HEK293 (cell line): ENCODE results near the gene CSF3R.

ENCODE experiments used
- CTCF ChIA-PET: fragments of 350-600 bp; formaldehyde crosslinking; extraction: SDS; loops from one replicate; lab custom pipeline; 2021; ENCODE audit warnings: antibody characterized with exemption; lab: Yijun Ruan, JAX
- POLR2A ChIA-PET: fragments of 300-600 bp; formaldehyde crosslinking; extraction: SDS; loops from one replicate; lab custom pipeline; 2020; ENCODE audit warnings: antibody characterized with exemption, inconsistent platforms; lab: Yijun Ruan, JAX
- H3K27ac ChIP-seq: fragments of 200-500 bp; sonication (Bioruptor generic); 2 replicates; pipeline ENCODE4 v1.5.1; 2014; ENCODE audit warnings: low read depth, low read length, control low read depth, inconsistent platforms; ENCODE audit errors: extremely low read depth
- H3K36me3 ChIP-seq, 2 experiments: fragments of 200-500 bp in 1 of 2; sonication (Bioruptor generic) in 1 of 2; 1 replicate in 1 of 2; 2 replicates in 1 of 2; pipeline ENCODE4 v1.5.1; 2014 to 2017; ENCODE audit warnings: inconsistent platforms in 2 of 2, low read length in 2 of 2; ENCODE audit not compliant: control insufficient read depth in 2 of 2, insufficient read depth in 1 of 2
- H3K4me1 ChIP-seq: fragments of 200-500 bp; sonication (Bioruptor generic); 2 replicates; pipeline ENCODE4 v1.5.1; 2014; ENCODE audit warnings: mild to moderate bottlenecking, low read length, inconsistent platforms; ENCODE audit not compliant: control insufficient read depth, insufficient read depth
- H3K4me3 ChIP-seq: 2 replicates; pipeline ENCODE4 v1.5.1; 2011; ENCODE audit warnings: low read depth, mild to moderate bottlenecking, control low read depth, low read length, moderate library complexity
- H3K9me3 ChIP-seq: fragments of 200-500 bp; sonication (Bioruptor generic); 2 replicates; pipeline ENCODE4 v1.5.1; 2014; ENCODE audit warnings: low read depth, low read length, inconsistent platforms; ENCODE audit not compliant: control insufficient read depth, insufficient read depth
- REPIN1 ChIP-seq: fragments of 450-650 bp; formaldehyde crosslinking; IDR thresholded peaks from 2 replicates; pipeline ENCODE4 v1.5.1; 2017; ENCODE audit warnings: missing biosample characterization, missing genetic modification characterization, low read depth
- ZNF146 ChIP-seq: fragments of 450-650 bp; formaldehyde crosslinking; IDR thresholded peaks from 2 replicates; pipeline ENCODE4 v1.5.1; 2016; ENCODE audit warnings: missing biosample characterization, missing genetic modification characterization
- ZNF324 ChIP-seq: fragments of 450-650 bp; formaldehyde crosslinking; IDR thresholded peaks from 2 replicates; pipeline ENCODE4 v1.5.1; 2016; ENCODE audit warnings: missing biosample characterization, missing genetic modification characterization
- ZNF404 ChIP-seq: fragments of 450-650 bp; formaldehyde crosslinking; IDR thresholded peaks from 2 replicates; pipeline ENCODE4 v1.5.1; 2017; ENCODE audit warnings: missing biosample characterization, missing genetic modification characterization
- ZNF548 ChIP-seq: fragments of 450-650 bp; formaldehyde crosslinking; IDR thresholded peaks from 2 replicates; pipeline ENCODE4 v1.5.1; 2016; ENCODE audit warnings: missing biosample characterization, missing genetic modification characterization
- ZNF707 ChIP-seq: fragments of 450-650 bp; formaldehyde crosslinking; IDR thresholded peaks from 2 replicates; pipeline ENCODE4 v1.5.1; 2016; ENCODE audit warnings: missing biosample characterization, missing genetic modification characterization
- ZNF785 ChIP-seq: fragments of 450-650 bp; formaldehyde crosslinking; IDR thresholded peaks from 2 replicates; pipeline ENCODE4 v1.5.1; 2016; ENCODE audit warnings: missing biosample characterization, missing genetic modification characterization
- ZNF843 ChIP-seq: fragments of 450-650 bp; formaldehyde crosslinking; IDR thresholded peaks from 2 replicates; pipeline ENCODE4 v1.5.1; 2016; ENCODE audit warnings: missing biosample characterization, missing genetic modification characterization
- ZXDB ChIP-seq: fragments of 450-650 bp; formaldehyde crosslinking; IDR thresholded peaks from 2 replicates; pipeline ENCODE4 v1.5.1; 2016; ENCODE audit warnings: missing biosample characterization, missing genetic modification characterization
- TF ChIP-seq, protein P1 (sequence below): fragments of 450-650 bp; formaldehyde crosslinking; IDR thresholded peaks from 2 replicates; pipeline ENCODE4 v1.5.1; 2017; ENCODE audit warnings: missing biosample characterization, missing genetic modification characterization
- TF ChIP-seq, protein P2 (sequence below): fragments of 450-650 bp; formaldehyde crosslinking; IDR thresholded peaks from 2 replicates; pipeline ENCODE4 v1.5.1; 2016; ENCODE audit warnings: missing biosample characterization, missing genetic modification characterization
- TF ChIP-seq, protein P3 (sequence below): fragments of 450-650 bp; IDR thresholded peaks from 2 replicates; pipeline ENCODE4 v1.5.1; 2018; ENCODE audit warnings: missing biosample characterization, mild to moderate bottlenecking, missing genetic modification characterization
- TF ChIP-seq, protein P4 (sequence below): fragments of 450-650 bp; formaldehyde crosslinking; IDR thresholded peaks from 2 replicates; pipeline ENCODE4 v1.5.1; 2016; ENCODE audit warnings: missing biosample characterization, missing genetic modification characterization, borderline replicate concordance
- TF ChIP-seq, protein P5 (sequence below): fragments of 450-650 bp; formaldehyde crosslinking; IDR thresholded peaks from 2 replicates; pipeline ENCODE4 v1.5.1; 2016; ENCODE audit warnings: missing biosample characterization, missing genetic modification characterization

The CSF3R gene

DNA sequence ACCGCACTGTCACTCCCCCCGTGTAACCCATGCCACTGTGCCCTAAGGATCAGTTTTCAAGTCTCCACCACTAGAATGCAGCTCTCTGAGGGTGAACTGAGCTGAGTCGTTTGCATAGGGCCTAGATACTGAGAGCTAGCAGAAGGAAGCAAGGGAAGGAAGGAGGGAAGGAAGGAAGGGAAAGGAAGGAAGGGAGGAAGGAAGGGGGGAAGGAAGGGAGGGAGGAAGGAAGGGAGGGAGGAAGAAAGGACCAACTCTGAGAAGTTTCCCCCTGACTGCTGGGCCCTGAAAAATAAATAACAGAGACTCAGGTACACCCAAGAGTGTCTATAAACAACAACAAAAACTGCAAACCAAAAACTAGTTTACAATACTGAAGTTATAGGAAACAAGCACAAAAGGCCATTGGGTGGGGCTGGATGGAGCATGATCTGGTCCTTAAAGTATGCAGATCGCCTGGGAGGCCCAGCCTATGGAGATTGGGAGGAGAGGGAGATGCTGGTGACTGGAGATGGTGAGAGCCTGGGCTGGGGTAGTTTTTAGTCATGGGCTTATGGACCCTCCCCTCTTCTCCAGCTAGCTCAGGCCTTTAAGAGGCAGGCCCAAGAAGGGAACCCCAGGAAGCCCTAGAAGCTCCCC is 16.9 kb downstream of the CSF3R start (continued):
- no peak for TF ChIP-seq ZNF404 (tag by site-specific recombination)
- TF ChIP-seq, protein P1, sequence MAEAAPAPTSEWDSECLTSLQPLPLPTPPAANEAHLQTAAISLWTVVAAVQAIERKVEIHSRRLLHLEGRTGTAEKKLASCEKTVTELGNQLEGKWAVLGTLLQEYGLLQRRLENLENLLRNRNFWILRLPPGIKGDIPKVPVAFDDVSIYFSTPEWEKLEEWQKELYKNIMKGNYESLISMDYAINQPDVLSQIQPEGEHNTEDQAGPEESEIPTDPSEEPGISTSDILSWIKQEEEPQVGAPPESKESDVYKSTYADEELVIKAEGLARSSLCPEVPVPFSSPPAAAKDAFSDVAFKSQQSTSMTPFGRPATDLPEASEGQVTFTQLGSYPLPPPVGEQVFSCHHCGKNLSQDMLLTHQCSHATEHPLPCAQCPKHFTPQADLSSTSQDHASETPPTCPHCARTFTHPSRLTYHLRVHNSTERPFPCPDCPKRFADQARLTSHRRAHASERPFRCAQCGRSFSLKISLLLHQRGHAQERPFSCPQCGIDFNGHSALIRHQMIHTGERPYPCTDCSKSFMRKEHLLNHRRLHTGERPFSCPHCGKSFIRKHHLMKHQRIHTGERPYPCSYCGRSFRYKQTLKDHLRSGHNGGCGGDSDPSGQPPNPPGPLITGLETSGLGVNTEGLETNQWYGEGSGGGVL (tag by site-specific recombination) = peak; percentile 77
- TF ChIP-seq, all 188 proteins: peak for 4

DNA sequence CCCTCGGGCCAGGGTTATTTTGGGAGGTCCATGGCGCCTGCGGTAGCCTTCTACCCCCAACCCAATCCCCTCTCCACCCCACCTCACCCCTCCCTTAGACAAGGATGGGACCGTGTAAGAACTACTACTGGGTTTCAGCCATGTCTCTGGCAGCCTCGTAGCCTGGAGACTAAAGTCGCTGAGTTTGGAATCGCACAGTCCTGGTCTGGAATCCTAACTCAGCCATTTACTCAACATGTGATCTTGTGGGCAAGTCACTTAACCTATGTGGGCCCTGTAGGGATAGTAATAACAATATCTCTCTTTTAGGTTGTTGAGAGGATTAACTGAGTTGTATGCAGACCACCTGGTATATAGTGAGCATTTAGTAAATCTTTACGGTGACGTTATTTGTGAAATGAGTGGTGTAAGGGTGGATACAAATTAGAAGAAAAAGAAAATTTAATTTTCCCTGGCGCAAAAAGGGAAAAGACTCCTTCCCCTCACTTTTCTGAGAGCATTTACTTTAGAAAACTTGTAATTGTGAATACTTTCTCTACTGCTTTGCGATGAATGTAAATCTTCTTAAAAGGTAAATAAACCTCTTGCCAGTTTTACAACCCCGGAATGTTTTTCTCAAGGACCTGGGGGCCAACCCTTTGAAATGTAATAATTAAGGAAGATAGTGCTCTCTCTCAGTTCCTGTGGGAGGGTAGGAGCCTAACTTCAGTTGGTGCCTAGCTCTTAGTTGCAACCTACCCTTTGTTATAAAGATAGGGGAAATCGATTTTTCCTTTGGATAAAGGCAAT is 17.9 kb downstream of the CSF3R start:
- H3K27ac ChIP-seq = peak overlapping the region; percentile 56
- ChIA-PET POLR2A (interaction anchor here (0.5 to 2.3 kb wide), 10 partner anchors 10 to 315 kb away, joined by 3 to 54 read pairs (median 4); partner anchors contain the start of genes LSM10, OSCP1, STK40 and TRAPPC3), CTCF (no interaction called here)
- no peaks in the 10 kb centered on the region for H3K4me1 ChIP-seq
- H3K4me3 ChIP-seq = peak overlapping the region; percentile 93
- no peaks in the 10 kb centered on the region for H3K9me3 ChIP-seq
- peaks cover 6 to 28% of the 10 kb centered on the region in 2 experiments for H3K36me3 ChIP-seq
- TF ChIP-seq ZNF707 (tag by site-specific recombination) = no peak
- TF ChIP-seq, protein P2, sequence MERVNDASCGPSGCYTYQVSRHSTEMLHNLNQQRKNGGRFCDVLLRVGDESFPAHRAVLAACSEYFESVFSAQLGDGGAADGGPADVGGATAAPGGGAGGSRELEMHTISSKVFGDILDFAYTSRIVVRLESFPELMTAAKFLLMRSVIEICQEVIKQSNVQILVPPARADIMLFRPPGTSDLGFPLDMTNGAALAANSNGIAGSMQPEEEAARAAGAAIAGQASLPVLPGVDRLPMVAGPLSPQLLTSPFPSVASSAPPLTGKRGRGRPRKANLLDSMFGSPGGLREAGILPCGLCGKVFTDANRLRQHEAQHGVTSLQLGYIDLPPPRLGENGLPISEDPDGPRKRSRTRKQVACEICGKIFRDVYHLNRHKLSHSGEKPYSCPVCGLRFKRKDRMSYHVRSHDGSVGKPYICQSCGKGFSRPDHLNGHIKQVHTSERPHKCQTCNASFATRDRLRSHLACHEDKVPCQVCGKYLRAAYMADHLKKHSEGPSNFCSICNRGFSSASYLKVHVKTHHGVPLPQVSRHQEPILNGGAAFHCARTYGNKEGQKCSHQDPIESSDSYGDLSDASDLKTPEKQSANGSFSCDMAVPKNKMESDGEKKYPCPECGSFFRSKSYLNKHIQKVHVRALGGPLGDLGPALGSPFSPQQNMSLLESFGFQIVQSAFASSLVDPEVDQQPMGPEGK = peak; percentile 2; the same call in 1 of the 2 replicates
- no peak for TF ChIP-seq ZNF324
- TF ChIP-seq ZNF843 (tag by site-specific recombination) = peak; percentile 79
- 0 out of 2 replicates have a peak, but pooled peaks have one; percentile 1 for TF ChIP-seq ZNF785
- TF ChIP-seq, protein P3, sequence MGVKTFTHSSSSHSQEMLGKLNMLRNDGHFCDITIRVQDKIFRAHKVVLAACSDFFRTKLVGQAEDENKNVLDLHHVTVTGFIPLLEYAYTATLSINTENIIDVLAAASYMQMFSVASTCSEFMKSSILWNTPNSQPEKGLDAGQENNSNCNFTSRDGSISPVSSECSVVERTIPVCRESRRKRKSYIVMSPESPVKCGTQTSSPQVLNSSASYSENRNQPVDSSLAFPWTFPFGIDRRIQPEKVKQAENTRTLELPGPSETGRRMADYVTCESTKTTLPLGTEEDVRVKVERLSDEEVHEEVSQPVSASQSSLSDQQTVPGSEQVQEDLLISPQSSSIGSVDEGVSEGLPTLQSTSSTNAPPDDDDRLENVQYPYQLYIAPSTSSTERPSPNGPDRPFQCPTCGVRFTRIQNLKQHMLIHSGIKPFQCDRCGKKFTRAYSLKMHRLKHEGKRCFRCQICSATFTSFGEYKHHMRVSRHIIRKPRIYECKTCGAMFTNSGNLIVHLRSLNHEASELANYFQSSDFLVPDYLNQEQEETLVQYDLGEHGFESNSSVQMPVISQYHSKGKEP (tag by site-specific recombination) = peak; percentile 28; the same call in 1 of the 2 replicates
- peak; percentile 74; the same call in 1 of the 2 replicates for TF ChIP-seq REPIN1 (tag by site-specific recombination)
- TF ChIP-seq, protein P4, sequence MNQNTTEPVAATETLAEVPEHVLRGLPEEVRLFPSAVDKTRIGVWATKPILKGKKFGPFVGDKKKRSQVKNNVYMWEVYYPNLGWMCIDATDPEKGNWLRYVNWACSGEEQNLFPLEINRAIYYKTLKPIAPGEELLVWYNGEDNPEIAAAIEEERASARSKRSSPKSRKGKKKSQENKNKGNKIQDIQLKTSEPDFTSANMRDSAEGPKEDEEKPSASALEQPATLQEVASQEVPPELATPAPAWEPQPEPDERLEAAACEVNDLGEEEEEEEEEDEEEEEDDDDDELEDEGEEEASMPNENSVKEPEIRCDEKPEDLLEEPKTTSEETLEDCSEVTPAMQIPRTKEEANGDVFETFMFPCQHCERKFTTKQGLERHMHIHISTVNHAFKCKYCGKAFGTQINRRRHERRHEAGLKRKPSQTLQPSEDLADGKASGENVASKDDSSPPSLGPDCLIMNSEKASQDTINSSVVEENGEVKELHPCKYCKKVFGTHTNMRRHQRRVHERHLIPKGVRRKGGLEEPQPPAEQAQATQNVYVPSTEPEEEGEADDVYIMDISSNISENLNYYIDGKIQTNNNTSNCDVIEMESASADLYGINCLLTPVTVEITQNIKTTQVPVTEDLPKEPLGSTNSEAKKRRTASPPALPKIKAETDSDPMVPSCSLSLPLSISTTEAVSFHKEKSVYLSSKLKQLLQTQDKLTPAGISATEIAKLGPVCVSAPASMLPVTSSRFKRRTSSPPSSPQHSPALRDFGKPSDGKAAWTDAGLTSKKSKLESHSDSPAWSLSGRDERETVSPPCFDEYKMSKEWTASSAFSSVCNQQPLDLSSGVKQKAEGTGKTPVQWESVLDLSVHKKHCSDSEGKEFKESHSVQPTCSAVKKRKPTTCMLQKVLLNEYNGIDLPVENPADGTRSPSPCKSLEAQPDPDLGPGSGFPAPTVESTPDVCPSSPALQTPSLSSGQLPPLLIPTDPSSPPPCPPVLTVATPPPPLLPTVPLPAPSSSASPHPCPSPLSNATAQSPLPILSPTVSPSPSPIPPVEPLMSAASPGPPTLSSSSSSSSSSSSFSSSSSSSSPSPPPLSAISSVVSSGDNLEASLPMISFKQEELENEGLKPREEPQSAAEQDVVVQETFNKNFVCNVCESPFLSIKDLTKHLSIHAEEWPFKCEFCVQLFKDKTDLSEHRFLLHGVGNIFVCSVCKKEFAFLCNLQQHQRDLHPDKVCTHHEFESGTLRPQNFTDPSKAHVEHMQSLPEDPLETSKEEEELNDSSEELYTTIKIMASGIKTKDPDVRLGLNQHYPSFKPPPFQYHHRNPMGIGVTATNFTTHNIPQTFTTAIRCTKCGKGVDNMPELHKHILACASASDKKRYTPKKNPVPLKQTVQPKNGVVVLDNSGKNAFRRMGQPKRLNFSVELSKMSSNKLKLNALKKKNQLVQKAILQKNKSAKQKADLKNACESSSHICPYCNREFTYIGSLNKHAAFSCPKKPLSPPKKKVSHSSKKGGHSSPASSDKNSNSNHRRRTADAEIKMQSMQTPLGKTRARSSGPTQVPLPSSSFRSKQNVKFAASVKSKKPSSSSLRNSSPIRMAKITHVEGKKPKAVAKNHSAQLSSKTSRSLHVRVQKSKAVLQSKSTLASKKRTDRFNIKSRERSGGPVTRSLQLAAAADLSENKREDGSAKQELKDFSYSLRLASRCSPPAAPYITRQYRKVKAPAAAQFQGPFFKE (tag by site-specific recombination) = no peak
- TF ChIP-seq ZNF146 (tag by site-specific recombination) = no peak
- TF ChIP-seq ZXDB (tag by site-specific recombination) = peak; percentile 29; the same call in 1 of the 2 replicates
- TF ChIP-seq, protein P5, sequence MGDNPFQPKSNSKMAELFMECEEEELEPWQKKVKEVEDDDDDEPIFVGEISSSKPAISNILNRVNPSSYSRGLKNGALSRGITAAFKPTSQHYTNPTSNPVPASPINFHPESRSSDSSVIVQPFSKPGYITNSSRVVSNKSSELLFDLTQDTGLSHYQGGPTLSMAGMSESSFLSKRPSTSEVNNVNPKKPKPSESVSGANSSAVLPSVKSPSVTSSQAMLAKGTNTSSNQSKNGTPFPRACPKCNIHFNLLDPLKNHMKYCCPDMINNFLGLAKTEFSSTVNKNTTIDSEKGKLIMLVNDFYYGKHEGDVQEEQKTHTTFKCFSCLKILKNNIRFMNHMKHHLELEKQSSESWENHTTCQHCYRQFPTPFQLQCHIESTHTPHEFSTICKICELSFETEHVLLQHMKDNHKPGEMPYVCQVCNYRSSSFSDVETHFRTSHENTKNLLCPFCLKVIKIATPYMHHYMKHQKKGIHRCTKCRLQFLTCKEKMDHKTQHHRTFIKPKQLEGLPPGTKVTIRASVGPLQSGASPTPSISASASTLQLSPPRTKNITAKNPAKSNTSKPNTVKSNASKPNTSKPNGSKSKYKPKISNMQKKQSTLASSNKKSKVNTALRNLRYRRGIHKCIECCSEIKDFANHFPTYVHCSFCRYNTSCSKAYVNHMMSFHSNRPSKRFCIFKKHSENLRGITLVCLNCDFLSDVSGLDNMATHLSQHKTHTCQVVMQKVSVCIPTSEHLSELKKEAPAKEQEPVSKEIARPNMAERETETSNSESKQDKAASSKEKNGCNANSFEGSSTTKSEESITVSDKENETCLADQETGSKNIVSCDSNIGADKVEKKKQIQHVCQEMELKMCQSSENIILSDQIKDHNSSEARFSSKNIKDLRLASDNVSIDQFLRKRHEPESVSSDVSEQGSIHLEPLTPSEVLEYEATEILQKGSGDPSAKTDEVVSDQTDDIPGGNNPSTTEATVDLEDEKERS (tag by site-specific recombination) = 0 out of 2 replicates have a peak, but pooled peaks have one; percentile 3
- no peak for TF ChIP-seq ZNF548
